ENCODE results near the gene SECISBP2L.
"Not testable (repeated sequence)": the region's sequence is repeated elsewhere in the genome, so short reads cannot be mapped to it uniquely, and the experiment has no call there.

Gene SECISBP2L, protein sequence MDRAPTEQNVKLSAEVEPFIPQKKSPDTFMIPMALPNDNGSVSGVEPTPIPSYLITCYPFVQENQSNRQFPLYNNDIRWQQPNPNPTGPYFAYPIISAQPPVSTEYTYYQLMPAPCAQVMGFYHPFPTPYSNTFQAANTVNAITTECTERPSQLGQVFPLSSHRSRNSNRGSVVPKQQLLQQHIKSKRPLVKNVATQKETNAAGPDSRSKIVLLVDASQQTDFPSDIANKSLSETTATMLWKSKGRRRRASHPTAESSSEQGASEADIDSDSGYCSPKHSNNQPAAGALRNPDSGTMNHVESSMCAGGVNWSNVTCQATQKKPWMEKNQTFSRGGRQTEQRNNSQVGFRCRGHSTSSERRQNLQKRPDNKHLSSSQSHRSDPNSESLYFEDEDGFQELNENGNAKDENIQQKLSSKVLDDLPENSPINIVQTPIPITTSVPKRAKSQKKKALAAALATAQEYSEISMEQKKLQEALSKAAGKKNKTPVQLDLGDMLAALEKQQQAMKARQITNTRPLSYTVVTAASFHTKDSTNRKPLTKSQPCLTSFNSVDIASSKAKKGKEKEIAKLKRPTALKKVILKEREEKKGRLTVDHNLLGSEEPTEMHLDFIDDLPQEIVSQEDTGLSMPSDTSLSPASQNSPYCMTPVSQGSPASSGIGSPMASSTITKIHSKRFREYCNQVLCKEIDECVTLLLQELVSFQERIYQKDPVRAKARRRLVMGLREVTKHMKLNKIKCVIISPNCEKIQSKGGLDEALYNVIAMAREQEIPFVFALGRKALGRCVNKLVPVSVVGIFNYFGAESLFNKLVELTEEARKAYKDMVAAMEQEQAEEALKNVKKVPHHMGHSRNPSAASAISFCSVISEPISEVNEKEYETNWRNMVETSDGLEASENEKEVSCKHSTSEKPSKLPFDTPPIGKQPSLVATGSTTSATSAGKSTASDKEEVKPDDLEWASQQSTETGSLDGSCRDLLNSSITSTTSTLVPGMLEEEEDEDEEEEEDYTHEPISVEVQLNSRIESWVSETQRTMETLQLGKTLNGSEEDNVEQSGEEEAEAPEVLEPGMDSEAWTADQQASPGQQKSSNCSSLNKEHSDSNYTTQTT

GRCh38 chr15:49046220-49047102 lies at the start of gene SECISBP2L:
TSS of gene SECISBP2L (minus strand) at chr15:49046446. CDS start at chr15:49046299, 147 bp downstream.
- DNase-seq (ENCODE audit: low spot score) = peak; percentile 98

DNA sequence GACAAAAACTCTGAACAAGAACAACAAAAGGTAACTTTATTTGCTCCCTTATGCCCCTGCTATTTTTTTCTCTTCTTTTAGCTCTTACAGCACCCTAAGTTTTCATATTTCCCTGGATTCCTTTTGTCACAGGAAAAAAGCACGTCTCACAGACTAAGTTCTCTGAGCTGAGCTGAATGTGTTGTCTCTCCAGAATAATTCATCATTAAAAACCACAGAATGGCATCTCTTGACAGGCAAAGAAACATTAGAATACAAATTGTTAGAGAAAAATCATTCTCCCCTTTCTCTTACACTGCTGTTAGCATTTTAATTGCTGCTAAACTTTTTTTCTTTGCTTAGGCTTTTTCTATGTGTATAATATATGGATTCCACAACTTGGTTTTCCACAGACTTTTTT lies 48.7 kb upstream of the SECISBP2L start:
- DNase-seq (ENCODE audit: low spot score) = no peak

- DNase-seq (ENCODE audit: low spot score) = no peak
Measured at GRCh38 chr15:49093252-49094105, 47.2 kb upstream of the SECISBP2L start.

GRCh38 chr15:49088996-49089395 lies 42.8 kb upstream of the SECISBP2L start:
- no peak for DNase-seq (ENCODE audit: low spot score)

- no peak for DNase-seq (ENCODE audit: low spot score)
Measured at GRCh38 chr15:49085696-49086459, 39.6 kb upstream of the SECISBP2L start.

DNA sequence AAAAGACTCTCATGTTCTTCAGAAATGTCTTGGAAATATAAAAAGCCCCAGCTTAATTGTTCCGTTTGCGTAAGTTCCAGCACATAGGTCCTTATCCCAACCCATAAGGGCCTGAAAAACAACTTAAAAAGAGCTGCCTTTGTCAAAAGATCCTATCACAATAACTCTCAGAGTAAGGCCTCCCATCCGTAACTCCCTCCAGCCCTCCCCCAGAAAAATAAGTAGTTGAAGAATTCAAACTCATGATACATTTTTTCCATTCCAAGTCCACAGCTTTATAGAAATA lies 38.0 kb upstream of the SECISBP2L start:
- no peak for DNase-seq (ENCODE audit: low spot score)

GRCh38 chr15:49083401-49084284 lies 37.4 kb upstream of the SECISBP2L start:
- no peak for DNase-seq (ENCODE audit: low spot score)

GRCh38 chr15:49082960-49083359 lies 36.7 kb upstream of the SECISBP2L start:
- DNase-seq (ENCODE audit: low spot score) = no peak

GRCh38 chr15:49079340-49080039 lies 33.2 kb upstream of the SECISBP2L start:
- DNase-seq (ENCODE audit: low spot score) = no peak

DNA sequence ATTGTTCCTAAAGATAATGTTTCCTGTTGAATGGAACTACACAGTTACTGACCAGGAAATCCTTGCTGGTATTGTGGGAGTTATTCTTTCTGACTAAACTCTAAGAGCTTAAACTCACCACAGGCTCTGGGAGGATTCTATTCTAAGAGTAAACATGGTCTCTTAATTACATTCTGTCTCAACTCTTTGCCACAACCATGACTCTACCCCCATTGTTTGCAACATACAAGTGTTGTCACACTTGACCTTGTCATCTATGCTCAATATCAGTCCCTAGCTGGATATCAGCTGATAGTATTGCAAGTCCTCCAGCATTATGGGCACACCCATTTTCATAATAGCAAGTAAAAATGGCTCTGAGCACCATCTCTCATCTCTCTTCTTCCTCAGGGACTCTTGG lies 29.6 kb upstream of the SECISBP2L start:
- DNase-seq (ENCODE audit: low spot score) = no peak

DNA sequence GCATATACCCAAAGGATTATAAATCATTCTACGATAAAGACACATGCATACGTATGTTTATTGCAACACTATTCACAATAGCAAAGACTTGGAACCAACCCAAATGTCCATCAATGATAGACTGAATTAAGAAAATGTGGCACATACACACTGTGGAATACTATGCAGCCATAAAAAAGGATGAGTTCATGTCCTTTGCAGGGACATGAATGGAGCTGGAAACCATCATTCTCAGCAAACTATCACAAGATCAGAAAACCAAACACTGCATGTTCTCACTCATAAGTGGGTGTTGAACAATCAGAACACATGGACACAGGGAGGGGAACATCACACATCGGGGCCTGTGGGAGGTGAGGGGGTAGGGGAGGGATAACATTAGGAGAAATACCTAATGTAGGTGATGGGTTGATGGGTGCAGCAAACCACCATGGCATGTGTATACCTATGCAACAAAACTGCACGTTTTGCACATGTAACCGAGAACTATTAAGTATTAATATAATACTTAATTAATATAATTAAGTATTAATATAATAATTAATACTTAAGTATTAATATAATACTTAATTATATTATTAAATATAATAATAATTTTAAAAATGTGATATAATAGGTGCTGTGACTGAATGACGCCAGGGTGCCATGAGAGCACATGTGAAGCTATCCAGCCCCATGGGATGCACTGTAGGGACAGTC lies 28.5 kb upstream of the SECISBP2L start:
- DNase-seq (ENCODE audit: low spot score) = not testable (repeated sequence)

DNA sequence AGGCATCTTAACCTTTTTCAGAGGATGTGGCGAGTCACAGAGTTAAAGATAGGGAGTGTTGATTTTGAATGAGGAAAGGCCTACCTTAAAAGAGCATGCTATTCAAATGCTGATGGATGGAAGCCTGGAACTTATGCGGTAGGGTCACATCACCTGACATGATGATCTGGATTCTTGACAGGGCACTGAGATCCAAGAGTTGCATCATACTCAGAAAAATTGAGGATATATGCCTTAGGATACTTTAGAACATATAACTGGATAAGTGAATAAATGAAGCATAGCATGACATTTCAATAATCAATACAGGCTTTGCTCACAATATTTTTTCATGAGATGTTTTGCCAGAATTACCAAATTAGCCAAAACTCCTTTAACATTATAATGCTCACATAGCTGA lies 20.1 kb upstream of the SECISBP2L start:
- no peak for DNase-seq (ENCODE audit: low spot score)

- no peak for DNase-seq (ENCODE audit: low spot score)
Measured at GRCh38 chr15:49064884-49065283, 18.6 kb upstream of the SECISBP2L start.

DNA sequence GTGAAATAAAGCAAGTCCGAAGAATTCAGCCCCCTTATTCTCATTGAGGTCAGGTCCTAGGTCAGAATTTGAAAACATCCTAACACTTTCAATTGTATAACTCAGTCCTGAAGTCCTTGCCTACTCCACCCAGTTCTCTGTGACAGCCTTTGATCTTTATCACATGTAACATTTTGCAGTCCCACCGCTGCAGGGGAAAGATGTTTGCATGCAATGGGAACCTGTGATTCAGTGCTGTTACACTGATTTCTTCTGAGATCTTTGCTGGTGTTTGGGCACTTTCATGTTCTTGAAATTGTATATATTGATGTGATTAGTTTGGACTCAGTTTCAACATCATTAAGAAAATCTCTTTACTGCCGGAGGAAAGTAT lies 18.0 kb upstream of the SECISBP2L start:
- DNase-seq (ENCODE audit: low spot score) = no peak

DNA sequence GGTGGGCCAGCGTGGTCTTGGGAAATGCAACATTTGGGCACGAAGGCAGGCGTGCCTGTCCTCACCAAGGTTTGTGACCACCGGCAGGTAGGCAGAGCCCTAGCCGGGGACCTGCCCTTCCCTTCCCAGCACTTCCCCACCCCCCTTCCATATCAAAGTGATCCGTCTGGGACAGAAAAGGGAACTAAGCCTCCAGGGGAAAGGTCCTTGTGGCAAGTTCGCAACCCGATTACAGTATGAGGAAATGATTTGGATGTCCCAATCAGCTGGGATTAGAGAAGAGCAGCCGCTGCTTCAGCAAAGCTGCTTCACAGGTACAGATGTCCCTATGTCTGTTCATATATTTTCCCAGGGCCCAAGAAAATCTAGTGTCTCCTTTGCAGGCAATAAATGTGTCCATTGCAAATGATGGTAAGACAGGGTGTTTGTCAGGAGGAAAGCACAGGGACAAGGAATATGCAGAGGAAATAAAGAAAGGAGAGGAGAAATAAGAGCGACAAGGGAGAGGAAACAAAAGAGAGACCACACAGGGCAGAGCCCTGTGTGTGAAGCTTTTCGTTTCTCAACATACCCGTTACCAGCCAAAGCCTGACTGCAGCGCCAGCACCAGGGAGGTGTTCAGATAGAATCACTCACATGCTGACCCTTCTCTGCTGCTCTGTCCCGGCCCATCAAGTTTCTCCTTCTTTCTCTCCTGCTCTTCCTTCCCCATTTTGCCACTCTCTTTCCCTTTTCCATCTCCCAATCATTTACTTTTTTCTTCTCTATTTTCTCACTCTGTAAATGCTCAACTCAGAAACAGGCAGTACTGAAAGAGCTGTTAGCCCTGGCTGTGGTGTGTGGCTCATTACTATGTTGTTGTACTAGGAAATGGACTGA lies 17.4 kb upstream of the SECISBP2L start:
- no peak for DNase-seq (ENCODE audit: low spot score)

DNA sequence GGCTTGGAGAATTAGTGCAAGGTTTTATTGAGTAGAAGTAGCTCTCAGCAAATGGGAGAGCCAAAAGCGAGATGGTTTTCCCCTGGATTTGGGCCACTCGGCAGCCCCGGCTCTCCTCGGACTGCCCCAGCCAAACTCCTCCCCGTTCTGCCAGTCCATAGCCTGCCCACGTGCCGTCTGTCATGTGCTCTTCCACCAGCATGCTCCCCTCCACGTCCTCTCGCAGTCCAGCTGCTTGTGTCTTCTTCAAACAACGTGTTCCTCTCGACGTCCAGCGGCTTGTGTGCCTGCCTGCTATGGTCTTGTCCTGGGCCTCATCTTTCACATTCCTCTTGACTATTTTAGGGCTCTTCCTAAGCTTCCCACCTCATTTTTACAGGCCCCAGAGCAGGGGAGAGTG lies 16.7 kb upstream of the SECISBP2L start:
- no peak for DNase-seq (ENCODE audit: low spot score)

All from ecto neural progenitor cell (in vitro differentiated cells).